Loucy (cell line): ENCODE data around the gene CDCP1.

ENCODE experiments used
- CTCF ChIP-seq: fragments of 200-600 bp; sonication (generic); conservative IDR thresholded peaks from 2 replicates; pipeline ENCODE4 v1.5.1; 2014; ENCODE audit warnings: mild to moderate bottlenecking, antibody characterized with exemption, low read length
- EZH2phosphoT487 ChIP-seq: fragments of 200-600 bp; IDR thresholded peaks from 2 replicates; pipeline ENCODE4 v1.6.1; 2018; ENCODE audit warnings: antibody characterized with exemption, mild to moderate bottlenecking, moderate library complexity, borderline replicate concordance

GRCh38 chr3:45065373-45065720, 80.8 kb downstream of the CDCP1 start:
- TF ChIP-seq CTCF (no peak), EZH2phosphoT487 (no peak)
